Measurements from ENCODE around the gene MEX3B.

GRCh38 chr15:82066455-82066854 is 20.6 kb upstream of the MEX3B start:
- TF ChIP-seq, protein P1, sequence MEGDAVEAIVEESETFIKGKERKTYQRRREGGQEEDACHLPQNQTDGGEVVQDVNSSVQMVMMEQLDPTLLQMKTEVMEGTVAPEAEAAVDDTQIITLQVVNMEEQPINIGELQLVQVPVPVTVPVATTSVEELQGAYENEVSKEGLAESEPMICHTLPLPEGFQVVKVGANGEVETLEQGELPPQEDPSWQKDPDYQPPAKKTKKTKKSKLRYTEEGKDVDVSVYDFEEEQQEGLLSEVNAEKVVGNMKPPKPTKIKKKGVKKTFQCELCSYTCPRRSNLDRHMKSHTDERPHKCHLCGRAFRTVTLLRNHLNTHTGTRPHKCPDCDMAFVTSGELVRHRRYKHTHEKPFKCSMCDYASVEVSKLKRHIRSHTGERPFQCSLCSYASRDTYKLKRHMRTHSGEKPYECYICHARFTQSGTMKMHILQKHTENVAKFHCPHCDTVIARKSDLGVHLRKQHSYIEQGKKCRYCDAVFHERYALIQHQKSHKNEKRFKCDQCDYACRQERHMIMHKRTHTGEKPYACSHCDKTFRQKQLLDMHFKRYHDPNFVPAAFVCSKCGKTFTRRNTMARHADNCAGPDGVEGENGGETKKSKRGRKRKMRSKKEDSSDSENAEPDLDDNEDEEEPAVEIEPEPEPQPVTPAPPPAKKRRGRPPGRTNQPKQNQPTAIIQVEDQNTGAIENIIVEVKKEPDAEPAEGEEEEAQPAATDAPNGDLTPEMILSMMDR (IDR thresholded peaks at IDR 0.05) = no peak
- TF ChIP-seq POLR2A (IDR thresholded peaks at IDR 0.05) = no peak

Measured in gastroesophageal sphincter (tissue), 3 donors.